Measurements from ENCODE around the gene ADPRM. TPM values are rescaled to one million over a fixed set of nuclear protein-coding genes. Genes with fewer than 3 reads are reported as not detected.
A peak's percentile ranks its signal among the peaks of the same experiment; 100 is the strongest.
"Not testable (repeated sequence)": the region's sequence is repeated elsewhere in the genome, so short reads cannot be mapped to it uniquely, and the experiment has no call there.

ADPRM gene, protein sequence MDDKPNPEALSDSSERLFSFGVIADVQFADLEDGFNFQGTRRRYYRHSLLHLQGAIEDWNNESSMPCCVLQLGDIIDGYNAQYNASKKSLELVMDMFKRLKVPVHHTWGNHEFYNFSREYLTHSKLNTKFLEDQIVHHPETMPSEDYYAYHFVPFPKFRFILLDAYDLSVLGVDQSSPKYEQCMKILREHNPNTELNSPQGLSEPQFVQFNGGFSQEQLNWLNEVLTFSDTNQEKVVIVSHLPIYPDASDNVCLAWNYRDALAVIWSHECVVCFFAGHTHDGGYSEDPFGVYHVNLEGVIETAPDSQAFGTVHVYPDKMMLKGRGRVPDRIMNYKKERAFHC
- 3.9 TPM for total RNA-seq

DNA sequence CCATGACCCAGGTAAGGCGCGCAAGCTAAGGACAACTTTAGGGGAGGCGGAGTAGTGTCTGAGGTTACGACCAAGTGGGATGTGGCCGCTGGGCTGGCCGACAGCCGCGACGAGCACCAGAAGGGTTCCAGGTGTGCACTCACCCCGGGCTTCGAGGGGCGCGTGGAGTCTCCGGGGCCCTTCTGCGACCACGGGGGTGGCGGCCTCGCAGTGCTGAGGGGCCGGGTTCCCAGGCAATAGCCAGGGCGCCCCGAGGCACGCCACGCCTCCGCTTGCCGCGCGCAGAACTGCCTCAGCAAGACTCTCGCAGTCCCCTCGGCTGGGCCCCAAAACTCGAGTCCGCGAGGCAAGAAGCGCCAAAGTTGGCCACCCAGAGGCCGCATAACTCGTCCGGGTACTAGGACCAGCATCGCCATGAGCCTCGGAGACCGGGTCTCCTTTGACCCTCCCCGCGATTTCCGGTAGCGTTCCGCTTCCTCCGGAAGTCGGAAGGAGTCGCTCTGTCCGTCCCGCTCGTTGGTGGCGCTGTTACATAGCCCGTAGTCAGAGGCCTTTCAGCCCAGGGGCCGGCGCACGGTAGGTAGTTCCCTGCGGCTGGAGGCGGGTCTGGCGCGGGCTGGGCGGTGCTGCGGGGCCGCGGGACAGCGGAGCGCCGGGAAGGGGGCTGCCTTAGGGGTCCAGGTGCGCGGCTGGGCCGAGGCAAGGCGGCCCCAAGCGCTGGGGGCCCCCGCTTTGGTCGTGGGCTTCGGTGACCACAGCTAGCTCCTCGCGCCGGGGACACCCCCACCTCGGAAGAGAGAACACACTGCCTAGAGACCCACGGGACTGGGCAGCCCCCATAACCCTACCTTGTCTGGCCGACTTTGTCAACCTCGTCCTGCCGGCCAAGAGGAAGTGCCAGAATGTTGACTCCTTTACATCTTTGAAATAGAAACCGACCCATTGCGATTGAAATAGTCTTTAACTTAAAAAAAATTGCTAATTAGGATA is at the start of gene ADPRM, which contains the start of gene SCO1:
Gene ADPRM, plus strand, starts transcription at position 503 of the 990 bp plus-strand sequence. CDS start 7,333 bp downstream, outside the sequence.
Gene SCO1, minus strand, starts transcription at position 442 of the 990 bp plus-strand sequence. Its CDS starts 26 bp downstream, at position 416.
- DNase-seq (ENCODE audit: low spot score): peak; percentile 96
- ATAC-seq: peak; percentile 97

DNA sequence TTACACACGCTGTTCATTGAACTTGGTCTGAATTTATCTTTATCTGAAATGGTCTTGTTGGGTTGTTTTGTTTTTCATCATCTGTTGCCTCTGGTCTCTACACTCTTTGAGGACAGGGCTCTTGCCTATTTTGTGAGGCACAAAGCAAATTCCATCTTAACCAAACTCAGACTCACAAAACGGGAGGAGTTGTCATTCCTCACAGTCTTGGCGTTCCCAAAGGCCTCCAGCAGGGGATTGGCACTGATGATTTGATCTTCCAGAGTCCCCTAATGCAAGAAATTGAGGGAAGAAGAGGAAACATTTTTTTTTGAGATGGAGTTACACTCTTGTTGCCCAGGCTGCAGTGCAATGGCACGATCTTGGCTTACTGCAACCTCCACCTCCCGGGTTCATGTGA is 49.0 kb upstream of the ADPRM start:
- DNase-seq (ENCODE audit: low spot score) (no peak), ATAC-seq (no peak)

DNA sequence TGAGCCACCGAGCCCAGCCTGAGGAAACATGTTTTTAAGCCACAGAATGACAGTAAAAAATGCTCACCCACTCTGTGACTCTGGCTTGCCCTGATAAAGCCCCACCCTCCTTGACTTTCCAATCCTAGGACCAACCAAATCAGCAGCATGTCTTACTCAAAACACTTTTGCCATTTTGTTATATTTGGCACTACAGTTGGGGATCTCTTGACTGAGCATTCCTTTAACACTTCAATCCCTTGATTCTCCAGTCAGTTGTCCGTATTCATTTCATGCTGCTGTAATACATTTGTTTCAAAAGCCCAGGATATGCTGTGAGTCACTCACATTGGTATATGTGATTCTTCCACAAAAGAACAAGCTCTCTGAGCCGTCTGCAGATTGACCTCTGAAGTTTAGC is 48.4 kb upstream of the ADPRM start:
- DNase-seq (ENCODE audit: low spot score) (no peak), ATAC-seq (no peak)

- DNase-seq (ENCODE audit: low spot score) (no peak), ATAC-seq (no peak)
Observed at GRCh38 chr17:10649602-10650001, 47.8 kb upstream of the ADPRM start.

DNA sequence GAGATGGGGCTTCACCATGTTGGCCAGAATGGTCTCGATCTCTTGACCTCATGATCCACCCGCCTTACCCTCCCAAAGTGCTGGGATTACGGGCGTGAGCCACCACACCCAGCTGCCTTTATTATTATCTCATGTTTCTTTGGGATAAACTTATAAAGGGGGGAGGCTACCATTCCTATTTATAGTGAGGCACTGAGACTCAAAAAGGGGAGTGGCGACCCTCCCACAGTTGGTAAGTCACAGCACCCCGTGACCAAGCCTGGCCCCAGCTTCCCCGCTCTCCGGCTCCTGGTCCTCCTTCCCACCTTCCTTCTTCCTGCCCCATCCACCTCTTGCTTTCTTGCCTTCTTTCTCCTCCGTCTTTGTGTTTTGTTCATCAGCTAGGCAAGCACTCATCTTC is 45.5 kb upstream of the ADPRM start:
- no peak for ATAC-seq
- no peak for DNase-seq (ENCODE audit: low spot score)

DNA sequence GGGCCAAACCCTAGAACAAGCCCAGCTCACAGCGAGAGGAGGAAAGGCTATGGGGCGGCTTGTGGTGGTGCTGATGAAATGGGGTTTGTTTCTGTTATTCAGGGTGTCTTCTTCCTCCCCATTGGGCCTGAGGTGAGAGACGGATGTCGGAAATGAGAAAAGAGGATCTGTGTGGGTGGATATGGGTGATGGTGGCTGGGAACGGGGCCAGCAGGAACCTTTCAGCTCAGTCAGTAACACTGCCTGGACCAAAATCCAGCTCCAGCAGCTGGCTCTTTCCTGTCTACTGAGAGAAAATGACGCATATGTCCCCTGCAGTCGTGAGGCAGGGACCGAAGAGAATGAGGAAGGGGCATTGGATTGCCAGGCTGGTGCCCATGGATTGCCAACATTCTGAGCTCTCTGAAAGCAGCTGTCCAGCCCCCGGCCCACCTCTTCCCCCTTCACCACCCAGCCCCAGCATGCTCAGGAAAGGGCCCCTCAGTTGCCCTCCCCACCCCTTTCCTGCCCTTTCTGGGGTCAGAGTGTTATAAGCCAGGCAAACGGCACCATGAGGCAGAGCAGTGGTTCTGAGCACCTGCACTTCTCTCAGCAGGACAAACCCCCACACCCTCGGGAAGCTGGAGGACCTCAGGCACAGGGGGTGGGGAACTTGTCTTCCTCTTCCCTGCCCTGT is 44.3 kb upstream of the ADPRM start:
- DNase-seq (ENCODE audit: low spot score) (no peak), ATAC-seq (no peak)

DNA sequence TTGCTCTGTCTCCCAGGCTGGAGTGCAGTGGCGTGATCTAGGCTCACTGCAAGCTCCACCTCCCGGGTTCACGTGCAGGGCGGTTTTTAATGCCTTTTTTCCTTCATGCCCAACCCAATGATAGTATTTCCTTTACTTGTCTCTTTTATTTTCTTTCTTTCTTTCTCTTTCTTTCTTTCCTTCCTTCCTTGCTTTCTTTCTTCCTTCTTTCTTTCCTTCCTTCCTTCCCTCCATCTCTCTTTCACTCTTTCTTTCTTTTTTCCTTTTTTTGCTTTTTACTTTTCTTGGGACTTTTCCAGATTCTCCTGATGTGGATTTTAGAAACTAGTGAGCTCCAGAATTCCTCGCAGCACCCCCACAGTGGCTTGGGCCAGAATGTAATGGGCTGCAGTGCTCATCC is 43.4 kb upstream of the ADPRM start:
- ATAC-seq (no peak), DNase-seq (ENCODE audit: low spot score) (no peak)

GRCh38 chr17:10657148-10657547 is 40.2 kb upstream of the ADPRM start, which contains the start of gene MYH3:
Gene MYH3 (minus strand): TSS chr17:10657309. CDS start chr17:10655064, 2,245 bp downstream.
- no peak for DNase-seq (ENCODE audit: low spot score)
- ATAC-seq: no peak

DNA sequence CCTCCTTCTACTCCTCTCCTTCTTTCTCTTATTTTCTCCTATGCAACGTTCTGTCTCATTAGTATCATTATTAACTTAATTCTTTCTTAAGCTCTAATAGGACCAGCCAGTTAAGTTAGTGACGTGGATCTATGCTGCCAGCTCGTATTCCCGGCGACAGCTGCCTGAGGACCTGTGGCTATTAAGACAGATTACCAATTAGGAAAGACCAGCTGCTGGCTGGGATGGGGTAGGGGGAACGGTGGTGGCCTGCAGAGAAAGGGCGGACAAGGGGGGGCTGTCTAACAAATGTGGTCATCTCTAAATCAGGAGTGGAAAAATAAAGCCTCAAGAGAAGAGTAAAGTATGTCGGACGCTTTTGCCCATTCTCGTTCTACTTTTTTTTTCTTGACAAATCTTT is 39.5 kb upstream of the ADPRM start:
- DNase-seq (ENCODE audit: low spot score) (no peak), ATAC-seq (no peak)

GRCh38 chr17:10661437-10661836 is 36.0 kb upstream of the ADPRM start:
- DNase-seq (ENCODE audit: low spot score): no peak
- no peak for ATAC-seq

DNA sequence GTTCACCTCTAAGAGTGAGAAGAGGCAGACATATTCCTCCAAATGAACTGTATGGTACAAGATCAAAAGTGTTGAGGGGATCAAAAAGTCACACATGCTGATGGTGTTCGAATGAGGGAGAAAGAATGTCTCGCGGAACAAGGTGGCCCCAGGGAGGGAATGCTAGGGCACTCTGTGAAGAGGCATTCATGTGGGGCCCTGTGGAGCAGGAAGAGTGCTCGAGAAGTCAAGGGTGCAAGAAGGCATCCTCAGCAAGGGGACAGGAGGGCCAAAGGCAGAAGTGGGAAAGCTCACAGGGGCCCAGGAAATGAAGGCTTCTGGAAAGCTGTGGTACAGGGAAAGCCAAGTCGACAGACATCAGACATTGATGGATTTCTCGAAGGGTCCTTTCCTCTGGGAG is 34.2 kb upstream of the ADPRM start:
- ATAC-seq (no peak), DNase-seq (ENCODE audit: low spot score) (no peak)

DNA sequence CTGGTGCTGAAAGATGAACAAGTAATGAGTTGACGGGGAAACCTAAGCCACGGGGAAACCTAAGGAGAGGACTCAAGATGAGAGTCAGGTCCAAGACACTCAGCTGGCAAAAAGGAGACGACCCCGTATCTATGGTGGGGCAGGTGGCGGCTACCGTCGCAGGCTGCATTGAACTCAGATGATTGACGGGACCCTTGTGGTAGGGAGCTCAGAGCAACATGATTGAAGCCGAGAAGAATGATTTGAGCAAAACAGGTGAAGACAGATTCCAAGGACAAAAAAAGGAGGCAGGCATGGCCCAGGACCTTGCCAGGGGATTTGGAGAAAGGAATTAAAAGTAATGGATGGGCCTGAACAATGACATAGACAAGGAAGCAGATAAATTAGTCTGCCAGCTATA is 32.8 kb upstream of the ADPRM start:
- ATAC-seq: no peak
- DNase-seq (ENCODE audit: low spot score): no peak

GRCh38 chr17:10666906-10667305 is 30.5 kb upstream of the ADPRM start:
- ATAC-seq (no peak), DNase-seq (ENCODE audit: low spot score) (no peak)

- DNase-seq (ENCODE audit: low spot score) (no peak), ATAC-seq (no peak)
Observed at GRCh38 chr17:10668775-10669174, 28.6 kb upstream of the ADPRM start.

DNA sequence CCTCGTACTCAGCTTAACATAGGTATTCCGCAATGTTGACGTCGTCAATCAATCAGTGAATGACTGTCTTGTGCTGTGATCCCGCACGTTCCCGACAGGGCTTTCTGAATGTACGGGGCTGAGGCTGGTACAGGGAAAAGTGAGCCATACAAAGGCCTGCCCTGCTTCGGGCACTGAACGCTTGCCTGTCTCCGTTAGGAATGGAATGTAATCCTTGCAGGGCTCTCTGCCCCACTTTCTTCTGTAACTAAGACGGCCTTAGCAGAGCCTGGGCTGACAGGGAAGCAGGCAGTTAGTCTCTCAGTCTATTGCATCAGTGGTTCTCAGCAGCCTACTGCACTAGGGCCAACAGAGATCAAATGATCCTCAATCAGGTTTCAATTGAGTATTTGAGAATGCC is 24.1 kb upstream of the ADPRM start:
- DNase-seq (ENCODE audit: low spot score): no peak

GRCh38 chr17:10674704-10675103 is 22.7 kb upstream of the ADPRM start:
- DNase-seq (ENCODE audit: low spot score): no peak
- no peak for ATAC-seq

More for the DNA sequence above, 24.1 kb upstream of the ADPRM start:
- ATAC-seq: no peak

DNA sequence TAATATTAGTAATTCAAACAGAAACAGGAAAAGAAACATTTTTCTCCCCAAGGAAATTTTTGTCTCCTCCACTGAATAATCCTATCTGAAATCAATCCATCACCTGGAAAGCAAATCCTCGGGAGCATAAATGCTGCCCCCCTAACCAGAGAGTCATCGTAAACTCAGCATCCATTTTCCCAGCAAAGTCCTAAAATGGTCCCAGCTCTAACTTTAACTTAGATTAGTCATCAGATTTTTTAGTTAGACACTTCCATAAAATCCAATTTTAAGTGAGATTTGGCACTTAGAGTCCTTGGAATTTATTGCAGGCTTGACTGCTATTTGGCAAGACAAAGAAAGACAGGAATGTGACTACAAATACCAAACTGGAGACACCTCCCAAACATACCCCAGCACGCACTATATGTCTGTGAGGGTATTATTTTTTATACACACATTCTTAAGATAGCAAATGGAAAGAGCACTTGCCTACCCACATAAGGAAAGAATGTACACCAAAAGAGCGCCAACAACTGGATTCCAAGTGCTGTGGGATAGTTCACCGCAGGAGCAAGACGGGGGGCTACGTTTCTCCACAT is 15.4 kb upstream of the ADPRM start:
- ATAC-seq (no peak), DNase-seq (ENCODE audit: low spot score) (no peak)

GRCh38 chr17:10683853-10684252 is 13.5 kb upstream of the ADPRM start:
- DNase-seq (ENCODE audit: low spot score) (no peak), ATAC-seq (no peak)

DNA sequence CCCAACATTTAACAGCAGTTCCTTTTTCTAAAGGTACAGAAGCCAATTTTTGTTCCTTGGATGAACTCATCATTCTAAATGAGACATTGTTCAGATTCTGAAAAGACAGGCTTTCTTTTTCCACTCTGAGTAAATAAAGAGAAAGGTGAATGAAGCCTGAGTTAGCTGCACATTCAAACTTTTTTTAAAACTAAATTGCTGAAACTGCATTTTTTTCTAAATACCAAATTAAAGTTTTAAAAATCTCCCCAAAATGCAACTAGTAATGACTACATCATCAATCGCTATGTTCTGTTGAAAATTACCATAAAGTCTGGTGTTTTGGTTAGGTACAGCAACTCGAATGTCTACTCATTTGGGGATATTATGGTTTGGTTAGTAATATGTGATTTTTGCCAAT is 9.9 kb upstream of the ADPRM start:
- ATAC-seq: no peak
- no peak for DNase-seq (ENCODE audit: low spot score)

DNA sequence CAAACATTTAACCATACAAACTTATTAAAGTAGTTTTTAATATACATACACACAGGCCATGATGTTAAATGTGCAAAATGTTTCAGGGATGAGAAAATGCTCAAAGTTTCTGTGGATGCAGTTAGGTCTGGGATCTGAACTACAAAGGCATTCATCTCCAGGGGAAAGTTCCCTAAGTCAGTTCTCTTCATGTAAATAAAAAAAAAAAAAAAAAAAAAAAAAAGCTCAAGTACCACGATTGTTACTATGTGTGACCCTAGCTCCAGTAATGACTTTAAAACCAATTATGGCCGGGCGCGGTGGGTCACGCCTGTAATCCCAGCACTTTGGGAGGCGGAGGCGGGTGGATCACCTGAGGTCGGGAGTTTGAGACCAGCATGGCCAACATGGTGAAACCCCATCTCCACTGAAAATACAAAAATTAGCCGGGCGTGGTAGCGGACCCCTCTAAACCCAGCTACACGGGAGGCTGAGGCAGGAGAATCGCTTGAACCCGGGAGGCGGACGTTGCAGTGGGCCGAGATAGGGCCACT is 1.5 kb upstream of the ADPRM start:
- DNase-seq (ENCODE audit: low spot score); ATAC-seq: not testable (repeated sequence)

All from left lobe of liver (tissue), 2 donors.